ENCODE measurements around the gene DAD1. TPM values are rescaled to one million over a fixed set of nuclear protein-coding genes. Genes with fewer than 3 reads are reported as not detected.

DAD1 gene
- total RNA-seq, 1 donor from 2014 or later, result 328 TPM

DNA sequence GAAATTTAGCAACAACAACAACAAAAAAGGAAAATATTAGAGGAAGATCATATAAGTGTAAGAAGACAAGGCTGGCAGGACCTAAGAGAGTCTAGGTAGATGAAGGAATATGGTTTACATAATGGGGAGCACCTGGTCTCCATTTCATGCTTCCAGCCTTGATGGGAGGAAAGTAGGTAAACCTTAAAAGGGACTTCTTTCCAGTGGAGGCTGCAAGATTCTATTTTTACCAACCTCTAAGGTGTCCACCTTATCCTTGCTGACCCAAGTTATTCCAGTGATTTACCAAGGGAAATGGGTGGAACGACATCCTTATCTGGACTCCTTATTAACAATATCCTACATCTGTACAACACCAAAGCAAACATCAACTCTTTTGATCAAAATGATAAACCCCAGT is 30.0 kb downstream of the DAD1 start:
- TF ChIP-seq, protein P1, sequence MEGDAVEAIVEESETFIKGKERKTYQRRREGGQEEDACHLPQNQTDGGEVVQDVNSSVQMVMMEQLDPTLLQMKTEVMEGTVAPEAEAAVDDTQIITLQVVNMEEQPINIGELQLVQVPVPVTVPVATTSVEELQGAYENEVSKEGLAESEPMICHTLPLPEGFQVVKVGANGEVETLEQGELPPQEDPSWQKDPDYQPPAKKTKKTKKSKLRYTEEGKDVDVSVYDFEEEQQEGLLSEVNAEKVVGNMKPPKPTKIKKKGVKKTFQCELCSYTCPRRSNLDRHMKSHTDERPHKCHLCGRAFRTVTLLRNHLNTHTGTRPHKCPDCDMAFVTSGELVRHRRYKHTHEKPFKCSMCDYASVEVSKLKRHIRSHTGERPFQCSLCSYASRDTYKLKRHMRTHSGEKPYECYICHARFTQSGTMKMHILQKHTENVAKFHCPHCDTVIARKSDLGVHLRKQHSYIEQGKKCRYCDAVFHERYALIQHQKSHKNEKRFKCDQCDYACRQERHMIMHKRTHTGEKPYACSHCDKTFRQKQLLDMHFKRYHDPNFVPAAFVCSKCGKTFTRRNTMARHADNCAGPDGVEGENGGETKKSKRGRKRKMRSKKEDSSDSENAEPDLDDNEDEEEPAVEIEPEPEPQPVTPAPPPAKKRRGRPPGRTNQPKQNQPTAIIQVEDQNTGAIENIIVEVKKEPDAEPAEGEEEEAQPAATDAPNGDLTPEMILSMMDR (IDR thresholded peaks at IDR 0.05; ENCODE audit: insufficient read depth, low read length, poor library complexity, severe bottlenecking), result no peak
- DNase-seq (ENCODE audit: low read depth), result no peak
- H3K36me3 ChIP-seq (ENCODE audit: control insufficient read depth, insufficient read depth, low read length), result no peaks in the 10 kb centered on the region
- no peak overlapping the region for H3K4me3 ChIP-seq (ENCODE audit: low read depth, low read length)
- H3K27me3 ChIP-seq (ENCODE audit: control insufficient read depth, insufficient read depth, low read length), result no peaks in the 10 kb centered on the region

- Histone ChIP-seq H3K4me3 (ENCODE audit: low read depth, low read length) (no peak overlapping the region), H3K27me3 (ENCODE audit: control insufficient read depth, insufficient read depth, low read length) (no peaks in the 10 kb centered on the region), H3K36me3 (ENCODE audit: control insufficient read depth, insufficient read depth, low read length) (no peaks in the 10 kb centered on the region)
- TF ChIP-seq, protein P1 (IDR thresholded peaks at IDR 0.05; ENCODE audit: insufficient read depth, low read length, poor library complexity, severe bottlenecking), result peak; percentile 19
- no peak for DNase-seq (ENCODE audit: low read depth)
Observed at GRCh38 chr14:22558221-22558913, 30.7 kb downstream of the DAD1 start.

GRCh38 chr14:22557846-22558220 is 31.2 kb downstream of the DAD1 start:
- DNase-seq (ENCODE audit: low read depth), result no peak

GRCh38 chr14:22556990-22557623 is 31.9 kb downstream of the DAD1 start:
- TF ChIP-seq, protein P1 (IDR thresholded peaks at IDR 0.05; ENCODE audit: insufficient read depth, low read length, poor library complexity, severe bottlenecking), result peak; percentile 93
- Histone ChIP-seq H3K4me3 (ENCODE audit: low read depth, low read length) (no peak overlapping the region), H3K36me3 (ENCODE audit: control insufficient read depth, insufficient read depth, low read length) (no peaks in the 10 kb centered on the region), H3K27me3 (ENCODE audit: control insufficient read depth, insufficient read depth, low read length) (no peaks in the 10 kb centered on the region)
- no peak for DNase-seq (ENCODE audit: low read depth)

More at GRCh38 chr14:22557846-22558220, 31.2 kb downstream of the DAD1 start:
- TF ChIP-seq, protein P1 (IDR thresholded peaks at IDR 0.05; ENCODE audit: insufficient read depth, low read length, poor library complexity, severe bottlenecking), result no peak
- H3K27me3 ChIP-seq (ENCODE audit: control insufficient read depth, insufficient read depth, low read length), result no peaks in the 10 kb centered on the region
- H3K4me3 ChIP-seq (ENCODE audit: low read depth, low read length), result no peak overlapping the region
- H3K36me3 ChIP-seq (ENCODE audit: control insufficient read depth, insufficient read depth, low read length), result no peaks in the 10 kb centered on the region

GRCh38 chr14:22556021-22556989 is 32.7 kb downstream of the DAD1 start:
- Histone ChIP-seq H3K4me3 (ENCODE audit: low read depth, low read length) (no peak overlapping the region), H3K27me3 (ENCODE audit: control insufficient read depth, insufficient read depth, low read length) (no peaks in the 10 kb centered on the region), H3K36me3 (ENCODE audit: control insufficient read depth, insufficient read depth, low read length) (no peaks in the 10 kb centered on the region)
- TF ChIP-seq, protein P1 (IDR thresholded peaks at IDR 0.05; ENCODE audit: insufficient read depth, low read length, poor library complexity, severe bottlenecking), result no peak
- DNase-seq (ENCODE audit: low read depth), result peak; percentile 83
